T-helper 17 cell (primary cell): ENCODE results near the gene CNTNAP1. TPM values are rescaled to one million over a fixed set of nuclear protein-coding genes. Genes with fewer than 3 reads are reported as not detected.

Source experiments
- ATAC-seq: fragments of 150-1000 bp; cut with Tn5 transposase; 2 replicates; pipeline ENCODE4 v1.10.0; 2021; ENCODE audit warnings: mild to moderate bottlenecking, moderate library complexity
- DNase-seq, 3 donors: peaks; one replicate each; pipeline versions ENCODE4 v3.0.0 to v3.0.0-alpha.2; 2020 to 2021
- H3K9me3 ChIP-seq: one replicate; pipeline ENCODE4 v1.7.0; 2013; ENCODE audit warnings: low read length, mild to moderate bottlenecking; ENCODE audit not compliant: control insufficient read depth, poor library complexity, severe bottlenecking
- H3K27ac Mint-ChIP-seq: one replicate; pipeline ENCODE4 v1.8.0; 2022; ENCODE audit warnings: mild to moderate bottlenecking, moderate library complexity, mixed read lengths
- H3K27me3 Mint-ChIP-seq: one replicate; pipeline ENCODE4 v1.8.0; 2022; ENCODE audit warnings: mixed read lengths
- H3K36me3 Mint-ChIP-seq: one replicate; pipeline ENCODE4 v1.8.0; 2022; ENCODE audit warnings: low read depth, mixed read lengths
- H3K4me1 Mint-ChIP-seq: one replicate; pipeline ENCODE4 v1.8.0; 2022; ENCODE audit warnings: mild to moderate bottlenecking, mixed read lengths
- H3K4me3 Mint-ChIP-seq: one replicate; pipeline ENCODE4 v1.8.0; 2022; ENCODE audit warnings: mild to moderate bottlenecking, moderate library complexity, mixed read lengths
- total RNA-seq, 4 donors: library from RNA in 2 of 4; stranded (reverse) in 2 of 4; gene quantifications; one replicate each; pipeline ENCODE4 v1.2.3 and lab custom pipeline; 2022 to 2026

Gene CNTNAP1
- total RNA-seq, 2 donors from 2014 or later, result 3.9 to 6.9 TPM

DNA sequence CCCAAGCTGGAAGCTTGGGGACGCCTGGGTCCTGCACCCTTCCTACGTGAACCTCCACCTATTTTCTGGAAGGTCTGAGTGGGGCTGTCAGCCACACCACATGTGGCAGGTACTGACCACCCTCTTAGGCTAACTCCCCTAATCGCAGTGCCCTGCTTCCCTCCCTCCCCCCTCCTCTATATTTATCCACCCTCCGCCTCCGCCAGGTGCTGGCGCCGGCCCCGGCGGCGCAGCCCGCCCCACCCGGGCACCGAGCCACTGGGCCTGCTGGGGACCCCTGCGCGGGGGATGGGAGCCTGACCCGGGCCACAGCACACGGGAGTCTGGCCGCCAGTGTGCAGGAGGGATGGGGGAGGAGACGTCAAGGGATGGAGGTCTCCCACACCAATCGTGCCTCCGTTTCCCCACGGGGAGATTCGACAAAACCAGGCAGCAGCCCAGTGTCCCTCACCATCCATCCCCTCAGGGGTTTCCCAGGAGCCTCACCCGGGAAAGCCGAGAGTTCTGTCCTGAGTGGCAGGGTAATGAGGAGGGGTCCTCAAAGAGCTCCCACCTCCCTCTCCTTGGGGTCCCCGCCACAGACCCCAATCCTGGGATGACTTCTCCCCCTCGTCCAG, 6.9 kb upstream of the CNTNAP1 start:
- Mint-ChIP-seq H3K4me3 (peak overlapping the region; percentile 95), H3K4me1 (peaks cover 35% of the 10 kb centered on the region), H3K36me3 (peaks cover 2% of the 10 kb centered on the region), H3K27me3 (peaks cover 18% of the 10 kb centered on the region), H3K27ac (no peak overlapping the region)
- no peaks in the 10 kb centered on the region for H3K9me3 ChIP-seq
- DNase-seq (no peak), ATAC-seq (no peak)

DNA sequence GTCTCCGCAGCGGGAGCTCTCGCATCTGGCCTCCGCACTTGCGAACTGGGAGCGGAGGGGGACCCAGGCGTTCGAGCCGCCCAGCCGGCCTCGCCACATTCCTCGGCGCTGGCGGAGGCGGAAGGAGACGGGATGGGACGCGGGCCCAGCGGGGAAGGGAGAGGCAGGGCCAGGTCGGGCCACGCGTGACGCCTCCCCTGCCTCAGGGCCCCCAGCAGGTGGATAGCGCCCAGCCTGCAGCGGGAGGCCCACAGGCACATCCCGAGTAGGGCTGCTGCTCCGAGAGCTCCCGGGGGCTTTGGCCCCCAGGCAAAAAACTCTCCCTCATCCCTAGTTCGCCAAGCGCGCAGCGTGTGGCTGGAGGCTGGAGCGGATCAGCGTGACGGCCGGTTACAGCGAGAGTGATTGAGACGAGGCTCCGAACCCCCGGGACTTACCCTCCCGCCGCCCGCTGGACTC, 6.3 kb upstream of the CNTNAP1 start:
- Mint-ChIP-seq H3K27ac (no peak overlapping the region), H3K27me3 (peaks cover 18% of the 10 kb centered on the region), H3K36me3 (peaks cover 4% of the 10 kb centered on the region), H3K4me1 (peaks cover 36% of the 10 kb centered on the region), H3K4me3 (peak overlapping the region; percentile 95)
- no peak for DNase-seq
- no peak for ATAC-seq
- no peaks in the 10 kb centered on the region for H3K9me3 ChIP-seq

DNA sequence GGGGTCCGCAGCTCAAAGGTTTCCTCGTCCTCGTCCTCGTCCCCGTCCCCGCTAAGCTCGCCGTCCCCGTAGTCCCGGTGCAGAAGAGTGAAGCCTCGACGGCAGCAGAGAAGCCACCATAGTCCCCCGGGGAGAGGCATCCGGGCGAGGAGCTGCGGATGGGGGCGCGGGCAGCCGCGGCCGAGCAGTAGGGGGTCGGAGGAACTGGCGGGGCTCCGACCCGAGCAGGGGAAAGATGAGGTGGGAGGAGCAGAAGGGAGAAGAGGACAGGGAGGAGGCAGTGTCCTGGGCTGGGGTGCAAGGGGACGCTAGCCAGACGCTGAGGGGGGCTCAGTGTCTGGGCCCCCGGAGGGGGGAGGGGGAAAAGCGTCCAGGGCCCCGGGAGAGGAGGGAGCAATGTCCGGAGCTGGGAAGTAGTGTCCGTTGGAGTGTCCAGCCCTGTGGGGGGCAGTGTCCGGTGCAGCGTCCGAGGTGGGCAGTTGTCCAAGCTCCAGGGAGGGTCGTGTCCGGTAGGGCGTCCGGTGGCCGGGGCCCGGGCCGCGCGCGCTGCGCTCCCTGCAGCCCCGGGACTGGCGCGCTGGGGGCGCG, 5.8 kb upstream of the CNTNAP1 start, which contains the start of gene PLEKHH3:
TSS of gene PLEKHH3 (minus strand) at position 571 of the 588 bp plus-strand sequence. CDS start at position 140, 431 bp downstream.
- Mint-ChIP-seq H3K4me1 (peaks cover 38% of the 10 kb centered on the region), H3K36me3 (peaks cover 4% of the 10 kb centered on the region), H3K4me3 (peak within 1 kb of the TSS; percentile 95), H3K27ac (peak within 1 kb of the TSS; percentile 66), H3K27me3 (peaks cover 18% of the 10 kb centered on the region)
- DNase-seq (no peak), ATAC-seq (no peak)
- no peaks in the 10 kb centered on the region for H3K9me3 ChIP-seq

DNA sequence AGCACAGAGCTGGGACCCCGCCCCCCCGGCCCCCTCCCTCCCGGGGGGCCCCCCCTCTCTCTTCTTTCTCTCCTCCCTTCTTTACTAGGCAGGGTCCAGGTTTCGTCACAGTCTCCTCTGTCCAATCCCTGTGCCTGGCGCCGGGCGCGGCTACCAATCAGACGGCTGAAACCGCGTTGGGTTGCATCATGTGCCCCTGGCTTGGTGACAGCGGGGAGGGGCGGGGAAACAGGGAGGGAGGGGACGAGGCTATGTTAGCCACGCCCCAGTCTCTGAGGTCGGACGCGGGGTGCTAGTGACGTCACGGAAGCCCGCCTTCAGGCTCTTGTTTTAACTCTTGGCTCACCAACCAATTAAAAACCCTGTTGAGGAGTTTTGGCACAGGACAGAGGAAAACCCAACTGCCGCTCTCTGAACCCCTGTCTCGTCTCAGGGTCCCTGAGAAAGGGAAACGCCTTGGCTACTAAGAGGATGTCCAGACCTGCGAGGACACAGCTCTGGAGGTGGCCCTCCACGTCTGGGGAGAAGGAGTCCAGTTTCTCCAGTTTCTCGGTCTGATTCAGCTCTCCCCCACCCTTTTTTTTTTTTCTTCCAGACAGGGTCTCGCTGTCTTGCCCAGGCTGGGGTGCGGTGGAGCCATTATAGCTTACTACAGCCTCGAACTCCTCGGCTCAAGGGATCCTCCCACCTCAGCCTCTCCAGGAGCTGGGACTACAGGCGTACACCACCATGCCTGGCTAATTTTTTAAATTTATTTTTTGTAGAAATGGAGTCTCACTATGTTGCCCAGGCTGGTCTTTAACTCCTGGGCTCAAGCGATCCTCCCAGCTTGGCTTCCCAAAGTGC, 5.1 kb upstream of the CNTNAP1 start:
- Mint-ChIP-seq H3K27ac (peak overlapping the region; percentile 66), H3K4me1 (peaks cover 41% of the 10 kb centered on the region)
- no peaks in the 10 kb centered on the region for H3K9me3 ChIP-seq

DNA sequence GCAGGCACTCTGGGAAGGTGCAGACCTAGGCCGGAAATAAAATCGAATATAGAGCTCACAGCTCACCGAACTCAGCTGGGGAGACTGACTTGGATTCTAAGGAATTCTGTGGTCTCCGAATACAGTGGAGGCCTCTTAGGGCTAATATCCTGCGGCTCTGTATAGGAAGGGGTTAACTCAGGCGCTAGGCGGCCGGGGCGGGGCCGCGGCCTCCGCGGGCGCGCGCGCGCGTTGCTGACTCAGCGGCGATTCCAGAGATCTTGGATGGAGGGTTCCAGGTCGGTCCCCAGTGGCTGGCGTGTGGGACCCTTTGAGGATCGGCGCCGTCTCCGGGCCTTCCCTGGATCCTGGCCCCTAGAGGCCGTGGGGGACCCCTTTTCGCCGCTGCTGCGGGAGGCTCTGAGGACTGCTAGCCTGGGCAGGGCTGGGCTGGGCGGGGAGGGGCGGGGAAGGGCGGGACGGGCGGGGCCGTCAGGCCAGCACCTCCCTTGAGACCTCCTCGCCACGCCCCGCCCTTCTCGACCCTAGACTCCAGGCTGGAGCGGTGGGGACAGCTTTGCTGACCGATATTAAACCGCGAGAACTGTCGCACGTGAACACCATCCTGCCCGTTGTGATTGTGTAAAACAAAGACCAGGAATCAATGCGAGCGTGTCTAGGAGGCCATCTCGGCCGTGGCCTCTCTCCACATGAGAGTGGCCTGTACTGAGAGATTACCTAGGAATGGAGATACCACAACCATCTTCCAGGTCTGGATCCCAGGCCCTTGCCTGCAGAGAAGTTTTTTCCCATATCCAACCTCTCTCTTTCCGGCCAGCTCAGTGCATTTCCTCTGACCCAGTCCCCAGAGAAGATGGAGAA, 4.2 kb upstream of the CNTNAP1 start:
- Mint-ChIP-seq H3K27ac (peak overlapping the region; percentile 66), H3K27me3 (peaks cover 22% of the 10 kb centered on the region), H3K4me3 (peak overlapping the region; percentile 95), H3K4me1 (peaks cover 48% of the 10 kb centered on the region), H3K36me3 (peaks cover 4% of the 10 kb centered on the region)
- H3K9me3 ChIP-seq, result no peaks in the 10 kb centered on the region
- ATAC-seq (peak; percentile 26), DNase-seq (peak; percentile 54 to 65 (median 64))

More for the DNA sequence above, 5.1 kb upstream of the CNTNAP1 start:
- Mint-ChIP-seq H3K27me3 (peaks cover 20% of the 10 kb centered on the region), H3K36me3 (peaks cover 4% of the 10 kb centered on the region), H3K4me3 (peak overlapping the region; percentile 95)
- ATAC-seq (peak; percentile 87), DNase-seq (peak; percentile 90 to 98 (median 95))

DNA sequence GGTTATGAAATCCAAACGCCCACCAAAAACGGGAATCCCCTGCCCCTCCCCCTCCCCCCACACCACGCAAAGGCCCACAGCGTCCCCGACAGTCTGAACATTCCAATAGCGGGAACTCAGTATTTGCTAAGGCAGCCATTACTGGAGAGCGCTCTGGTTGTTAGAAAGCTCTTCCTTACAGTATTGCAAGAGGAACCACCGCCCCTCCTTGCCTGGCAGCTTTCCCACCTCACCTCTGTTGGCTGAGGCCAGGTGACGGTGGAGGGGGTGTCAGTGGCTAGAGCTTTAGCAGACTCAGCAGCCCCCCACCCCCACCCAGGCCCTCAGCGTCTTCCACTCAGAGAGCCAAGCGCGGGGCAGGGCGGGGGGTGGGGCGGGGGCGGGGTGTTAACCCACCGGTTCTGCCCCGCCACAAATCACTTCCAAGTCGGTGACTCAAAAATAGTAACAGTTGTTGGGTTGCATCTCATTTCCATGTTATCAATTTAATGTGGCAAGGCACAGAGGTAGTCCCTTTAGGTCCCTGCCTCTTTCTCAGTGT, 3.3 kb upstream of the CNTNAP1 start:
- Mint-ChIP-seq H3K4me3 (peak overlapping the region; percentile 95), H3K27ac (peak overlapping the region; percentile 39), H3K27me3 (peaks cover 27% of the 10 kb centered on the region), H3K36me3 (peaks cover 4% of the 10 kb centered on the region), H3K4me1 (peaks cover 53% of the 10 kb centered on the region)
- H3K9me3 ChIP-seq, result no peaks in the 10 kb centered on the region
- DNase-seq (peak in 1 of 3 donors; percentile 41), ATAC-seq (no peak)

DNA sequence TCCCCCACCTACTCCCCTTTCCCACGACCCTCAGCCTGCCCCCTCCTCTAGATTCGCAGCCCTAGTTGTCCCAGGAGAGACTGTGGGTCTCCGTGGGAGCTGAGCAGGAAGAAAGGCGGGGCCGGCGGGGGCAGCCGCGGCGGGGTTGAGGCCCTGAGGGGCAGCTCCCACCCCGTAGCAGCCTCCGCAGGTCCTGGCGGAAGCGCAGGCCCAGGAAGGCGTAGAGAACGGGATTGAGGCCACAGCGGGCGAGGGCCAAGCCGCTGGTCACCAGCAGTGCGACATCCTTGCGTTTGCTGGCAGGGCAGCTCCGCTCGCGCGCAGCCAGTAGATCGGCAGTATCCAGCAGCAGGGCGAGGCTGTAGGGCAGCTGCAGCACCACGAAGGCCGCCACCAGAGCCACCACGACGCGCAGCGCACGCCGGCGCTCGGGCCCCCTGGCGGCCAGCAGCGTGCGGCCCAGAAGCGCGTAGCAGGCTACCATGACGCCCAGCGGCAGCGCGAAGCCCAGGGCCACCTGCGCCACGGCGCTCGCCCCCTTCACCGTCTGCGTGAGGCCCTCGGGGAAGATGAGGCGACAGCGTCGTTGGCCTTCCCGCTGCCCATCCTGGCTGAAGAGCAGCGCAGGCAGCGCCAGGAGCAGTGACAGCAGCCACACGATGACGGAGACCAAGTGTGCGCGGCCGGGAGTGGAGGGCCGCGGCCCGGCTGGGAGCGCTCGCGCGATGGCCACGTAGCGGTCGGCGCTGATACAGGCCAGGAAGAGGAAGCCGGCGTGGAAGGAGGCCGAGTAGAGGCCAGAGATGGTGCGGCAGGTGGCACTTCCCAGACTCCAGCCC, 2.6 kb upstream of the CNTNAP1 start:
- peak; percentile 66 to 69 (median 68) for DNase-seq
- Mint-ChIP-seq H3K4me1 (peaks cover 46% of the 10 kb centered on the region), H3K36me3 (peaks cover 4% of the 10 kb centered on the region), H3K27ac (peak overlapping the region; percentile 39), H3K27me3 (peaks cover 20% of the 10 kb centered on the region), H3K4me3 (peak overlapping the region; percentile 95)
- ATAC-seq, result peak; percentile 58
- no peaks in the 10 kb centered on the region for H3K9me3 ChIP-seq

DNA sequence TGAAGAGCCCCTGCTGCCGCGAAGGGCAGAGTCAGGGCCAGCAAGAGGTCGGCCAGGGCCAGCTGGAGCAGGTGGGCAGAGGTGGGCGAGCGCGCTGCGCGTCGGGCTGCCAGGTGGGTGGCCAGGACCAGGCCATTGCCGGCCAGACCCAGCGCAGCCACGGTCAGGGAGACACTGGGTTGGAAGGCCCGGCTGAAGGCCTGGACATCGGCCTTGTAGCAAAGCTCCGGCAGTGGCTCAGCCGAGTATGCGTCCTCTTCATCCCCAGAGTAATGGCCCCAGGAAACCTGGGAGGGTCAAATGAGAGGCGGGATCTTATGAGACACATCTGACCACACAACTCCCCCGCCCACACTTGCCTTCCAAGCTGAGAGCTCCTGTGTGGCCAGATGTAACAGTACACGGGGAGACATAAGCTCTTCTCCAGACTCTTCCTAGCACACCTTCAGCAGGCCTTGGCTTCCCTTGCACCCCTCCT, 2.0 kb upstream of the CNTNAP1 start:
- no peak for ATAC-seq
- peak overlapping the region; percentile 77 for H3K4me3 Mint-ChIP-seq

DNA sequence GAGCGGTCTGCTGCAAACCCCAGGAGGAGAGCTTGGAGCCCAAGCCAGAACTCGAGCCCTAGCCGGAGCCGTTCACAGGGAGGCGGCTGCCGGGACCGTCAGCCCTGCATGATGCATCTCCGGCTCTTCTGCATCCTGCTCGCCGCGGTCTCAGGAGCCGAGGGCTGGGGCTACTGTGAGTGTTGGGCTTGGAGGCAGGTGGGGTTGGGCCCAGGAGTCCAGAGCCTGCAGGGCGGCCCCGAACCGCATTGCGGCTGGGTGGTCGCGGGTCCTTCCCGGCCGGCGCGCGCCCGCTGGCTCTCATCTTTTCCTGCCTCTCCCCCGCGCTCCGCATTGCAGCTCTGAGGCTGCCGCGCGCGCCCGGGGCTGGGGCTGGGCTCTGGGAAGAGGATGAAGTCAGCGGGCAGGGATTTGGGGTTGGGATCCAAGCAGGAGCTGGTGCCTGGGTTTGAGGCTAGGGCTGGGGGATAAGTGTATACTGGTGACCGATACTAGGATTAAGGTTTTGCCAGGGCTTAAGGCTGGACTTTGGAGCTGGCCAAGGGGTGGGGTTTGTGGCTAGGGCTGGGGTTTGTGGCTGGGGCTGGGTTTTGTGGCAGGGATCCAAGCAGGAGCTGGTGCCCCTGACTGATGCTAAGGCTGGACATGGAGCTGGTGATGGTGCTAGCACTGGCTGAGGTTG, 532 bp downstream of the CNTNAP1 start:
- Mint-ChIP-seq H3K4me3 (peak overlapping the region; percentile 90), H3K4me1 (peaks cover 40% of the 10 kb centered on the region), H3K36me3 (peaks cover 5% of the 10 kb centered on the region), H3K27me3 (peaks cover 16% of the 10 kb centered on the region), H3K27ac (no peak overlapping the region)
- no peaks in the 10 kb centered on the region for H3K9me3 ChIP-seq
- DNase-seq (no peak), ATAC-seq (no peak)

More for the DNA sequence above, 2.0 kb upstream of the CNTNAP1 start:
- no peaks in the 10 kb centered on the region for H3K9me3 ChIP-seq
- H3K27ac Mint-ChIP-seq, result no peak overlapping the region
- peaks cover 16% of the 10 kb centered on the region for H3K27me3 Mint-ChIP-seq
- no peak for DNase-seq
- H3K4me1 Mint-ChIP-seq, result peaks cover 44% of the 10 kb centered on the region
- peaks cover 4% of the 10 kb centered on the region for H3K36me3 Mint-ChIP-seq

DNA sequence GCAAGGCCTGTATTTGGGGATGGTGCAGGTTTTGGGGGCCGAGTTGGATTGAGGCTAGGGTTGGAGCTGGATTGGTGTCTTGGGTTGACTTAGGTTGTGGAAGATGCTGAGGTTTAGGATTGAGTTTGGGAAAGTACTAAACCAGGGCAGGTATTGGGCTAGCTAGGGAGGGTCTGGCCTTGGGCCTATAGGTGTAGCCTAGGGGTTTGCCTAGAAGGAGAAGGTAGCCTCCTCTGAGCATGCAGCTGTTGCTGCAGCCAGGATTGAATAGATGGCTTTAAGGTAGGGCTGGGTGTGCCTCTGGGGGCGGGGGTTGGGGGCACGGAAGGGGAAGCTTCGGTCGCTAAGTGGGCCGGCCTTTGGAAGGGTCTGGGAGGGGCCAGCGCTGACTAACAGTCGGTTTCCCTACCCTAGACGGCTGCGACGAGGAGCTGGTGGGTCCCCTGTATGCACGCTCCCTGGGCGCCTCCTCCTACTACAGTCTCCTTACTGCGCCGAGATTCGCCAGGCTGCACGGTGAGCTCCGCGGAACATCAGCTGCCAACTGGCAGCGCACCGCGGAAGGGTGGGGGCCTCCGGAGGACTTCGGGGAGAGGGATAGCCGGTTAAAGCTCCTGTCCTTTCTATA, 1.2 kb downstream of the CNTNAP1 start:
- peaks cover 36% of the 10 kb centered on the region for H3K4me1 Mint-ChIP-seq
- H3K27me3 Mint-ChIP-seq, result peaks cover 16% of the 10 kb centered on the region
- H3K9me3 ChIP-seq, result no peaks in the 10 kb centered on the region
- DNase-seq (peak in 1 of 3 donors; percentile 22), ATAC-seq (no peak)
- peaks cover 5% of the 10 kb centered on the region for H3K36me3 Mint-ChIP-seq
- H3K27ac Mint-ChIP-seq, result no peak overlapping the region
- H3K4me3 Mint-ChIP-seq, result peak overlapping the region; percentile 90
